ENCODE results near the gene NCOR1. TPM values are rescaled to one million over a fixed set of nuclear protein-coding genes. Genes with fewer than 3 reads are reported as not detected.

Gene NCOR1
- total RNA-seq, result 79.3 and 95.1 TPM in 2 replicates

DNA sequence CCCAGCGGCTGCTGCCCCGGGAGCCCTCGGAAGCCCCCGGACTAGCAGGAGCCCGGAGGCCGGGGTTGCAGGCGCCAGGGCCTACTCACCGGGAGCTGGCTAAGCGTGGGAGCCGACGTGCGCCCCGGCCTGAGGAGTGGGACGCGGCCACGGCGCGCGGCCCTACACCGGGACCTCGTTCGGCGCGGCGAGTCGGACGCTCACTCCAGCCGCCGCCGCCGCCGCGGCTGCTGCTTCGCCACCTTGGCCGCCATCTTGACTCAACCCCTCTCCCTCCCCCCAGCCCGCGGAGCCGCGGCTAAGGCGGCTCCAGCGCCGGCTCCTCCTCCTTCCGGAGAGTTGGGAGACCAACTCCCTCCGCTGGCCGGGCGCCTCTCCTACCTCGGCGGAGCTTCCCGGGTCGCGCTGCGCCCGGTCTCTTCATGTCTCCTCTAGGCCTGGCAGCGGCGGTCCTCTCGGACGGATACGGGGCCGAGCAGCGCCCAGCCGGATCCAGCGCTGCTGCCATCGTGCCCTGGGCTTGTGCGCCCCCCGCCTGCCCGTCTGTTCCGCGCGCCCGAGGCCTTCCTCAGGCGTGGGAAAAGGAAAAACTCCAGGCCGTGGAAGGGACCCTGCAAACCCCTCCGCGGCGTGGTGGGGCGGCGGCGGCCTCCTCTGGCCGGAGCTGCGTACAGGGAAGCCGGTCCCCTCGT is at the start of gene NCOR1:
NCOR1 (minus strand) TSS at position 262 of the 692 bp plus-strand sequence. CDS start 20,965 bp downstream, outside the sequence.
- Histone ChIP-seq H3K4me3 (ENCODE audit: low read depth, low read length) (peak within 1 kb of the TSS; percentile 82), H3K27me3 (ENCODE audit: control insufficient read depth, insufficient read depth, low read length) (no peaks in the 10 kb centered on the region), H3K36me3 (ENCODE audit: control insufficient read depth, insufficient read depth, low read length) (no peaks in the 10 kb centered on the region)
- TF ChIP-seq, protein P1, sequence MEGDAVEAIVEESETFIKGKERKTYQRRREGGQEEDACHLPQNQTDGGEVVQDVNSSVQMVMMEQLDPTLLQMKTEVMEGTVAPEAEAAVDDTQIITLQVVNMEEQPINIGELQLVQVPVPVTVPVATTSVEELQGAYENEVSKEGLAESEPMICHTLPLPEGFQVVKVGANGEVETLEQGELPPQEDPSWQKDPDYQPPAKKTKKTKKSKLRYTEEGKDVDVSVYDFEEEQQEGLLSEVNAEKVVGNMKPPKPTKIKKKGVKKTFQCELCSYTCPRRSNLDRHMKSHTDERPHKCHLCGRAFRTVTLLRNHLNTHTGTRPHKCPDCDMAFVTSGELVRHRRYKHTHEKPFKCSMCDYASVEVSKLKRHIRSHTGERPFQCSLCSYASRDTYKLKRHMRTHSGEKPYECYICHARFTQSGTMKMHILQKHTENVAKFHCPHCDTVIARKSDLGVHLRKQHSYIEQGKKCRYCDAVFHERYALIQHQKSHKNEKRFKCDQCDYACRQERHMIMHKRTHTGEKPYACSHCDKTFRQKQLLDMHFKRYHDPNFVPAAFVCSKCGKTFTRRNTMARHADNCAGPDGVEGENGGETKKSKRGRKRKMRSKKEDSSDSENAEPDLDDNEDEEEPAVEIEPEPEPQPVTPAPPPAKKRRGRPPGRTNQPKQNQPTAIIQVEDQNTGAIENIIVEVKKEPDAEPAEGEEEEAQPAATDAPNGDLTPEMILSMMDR (IDR thresholded peaks at IDR 0.05; ENCODE audit: insufficient read depth, low read length, poor library complexity, severe bottlenecking), result peak; percentile 49
- peak; percentile 61 for DNase-seq (ENCODE audit: low read depth)

DNA sequence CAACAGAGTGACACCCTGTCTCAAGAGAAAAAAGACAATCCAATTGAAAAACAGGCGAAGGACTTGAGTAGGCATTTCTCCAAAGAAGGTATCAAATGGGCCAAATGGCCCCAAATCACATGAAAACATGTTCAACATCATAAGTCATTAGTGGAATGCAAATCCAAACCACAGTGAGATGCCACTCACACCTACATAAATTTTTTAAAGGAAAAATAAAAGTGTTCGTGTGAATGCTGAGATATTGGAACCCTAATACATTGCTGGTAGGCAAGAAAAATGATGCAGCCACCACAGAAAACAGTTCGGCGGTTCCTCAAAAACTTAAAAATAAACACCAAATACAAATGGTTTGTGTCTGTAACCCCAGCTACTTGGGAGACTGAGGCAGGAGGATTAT is 46.9 kb upstream of the NCOR1 start:
- Histone ChIP-seq H3K36me3 (ENCODE audit: control insufficient read depth, insufficient read depth, low read length) (peaks cover 2% of the 10 kb centered on the region), H3K27me3 (ENCODE audit: control insufficient read depth, insufficient read depth, low read length) (no peaks in the 10 kb centered on the region), H3K4me3 (ENCODE audit: low read depth, low read length) (no peak overlapping the region)
- TF ChIP-seq, protein P1 (IDR thresholded peaks at IDR 0.05; ENCODE audit: insufficient read depth, low read length, poor library complexity, severe bottlenecking), result no peak
- no peak for DNase-seq (ENCODE audit: low read depth)

DNA sequence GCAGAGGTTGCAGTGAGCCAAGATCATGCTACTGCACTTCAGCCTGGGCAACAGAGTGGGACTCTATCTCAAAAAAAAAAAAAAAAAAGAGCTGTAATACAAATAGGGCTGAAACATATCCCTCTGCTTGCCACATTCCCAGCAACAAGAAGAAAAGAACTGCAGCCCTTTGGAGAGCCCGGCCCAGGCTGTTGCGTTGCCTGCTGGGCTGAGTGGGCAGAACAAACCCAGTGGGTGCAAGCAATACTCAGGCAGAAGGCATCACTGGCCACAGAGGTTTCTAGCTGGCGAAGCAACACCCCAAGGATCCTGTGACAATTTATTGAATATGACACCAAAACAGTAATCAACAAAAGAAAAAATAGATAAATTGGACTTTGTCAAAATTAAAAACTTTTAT is 45.7 kb upstream of the NCOR1 start:
- Histone ChIP-seq H3K36me3 (ENCODE audit: control insufficient read depth, insufficient read depth, low read length) (peaks cover 2% of the 10 kb centered on the region), H3K27me3 (ENCODE audit: control insufficient read depth, insufficient read depth, low read length) (no peaks in the 10 kb centered on the region), H3K4me3 (ENCODE audit: low read depth, low read length) (no peak overlapping the region)
- no peak for DNase-seq (ENCODE audit: low read depth)
- TF ChIP-seq, protein P1 (IDR thresholded peaks at IDR 0.05; ENCODE audit: insufficient read depth, low read length, poor library complexity, severe bottlenecking), result no peak

DNA sequence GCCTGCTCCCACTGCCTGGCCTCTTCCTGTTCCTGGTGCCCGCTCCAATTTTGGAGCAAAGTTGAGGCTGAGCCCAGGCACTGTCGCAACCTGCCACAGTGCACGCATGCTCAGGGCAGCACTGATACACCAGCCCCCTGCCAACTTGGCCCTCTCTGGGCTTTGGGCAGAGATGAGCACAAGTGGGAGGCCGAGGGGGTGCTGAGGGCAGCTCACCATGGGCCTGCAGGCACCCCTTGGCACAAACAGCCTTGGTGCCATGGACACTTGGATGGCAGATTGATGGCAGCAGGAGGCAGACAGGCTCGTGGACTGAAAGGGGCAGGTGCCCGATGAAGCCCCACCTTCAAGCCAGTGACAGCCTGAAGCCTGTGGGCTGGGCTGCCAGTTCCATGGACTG is 44.6 kb upstream of the NCOR1 start:
- Histone ChIP-seq H3K36me3 (ENCODE audit: control insufficient read depth, insufficient read depth, low read length) (peaks cover 2% of the 10 kb centered on the region), H3K4me3 (ENCODE audit: low read depth, low read length) (no peak overlapping the region), H3K27me3 (ENCODE audit: control insufficient read depth, insufficient read depth, low read length) (no peaks in the 10 kb centered on the region)
- no peak for DNase-seq (ENCODE audit: low read depth)
- TF ChIP-seq, protein P1 (IDR thresholded peaks at IDR 0.05; ENCODE audit: insufficient read depth, low read length, poor library complexity, severe bottlenecking), result no peak

DNA sequence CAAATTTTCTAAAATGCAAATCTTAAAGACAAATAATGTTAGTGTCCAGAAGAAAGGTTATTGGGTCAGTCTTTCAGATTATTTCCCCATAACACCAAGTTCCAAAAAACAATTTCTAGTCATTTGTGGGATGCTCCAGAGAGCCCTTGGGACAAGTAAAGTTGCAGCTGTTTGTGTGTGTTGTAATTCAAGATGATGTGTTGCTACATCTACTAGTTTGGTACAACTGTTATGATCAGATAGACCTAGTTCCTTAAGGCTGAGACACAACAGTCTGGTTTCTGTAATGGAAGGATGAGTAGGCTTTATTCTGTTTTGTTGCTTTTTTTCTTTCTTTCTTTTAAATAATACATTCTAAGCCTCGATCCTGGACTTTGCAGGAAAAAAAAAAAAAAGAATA is 43.6 kb upstream of the NCOR1 start:
- Histone ChIP-seq H3K27me3 (ENCODE audit: control insufficient read depth, insufficient read depth, low read length) (no peaks in the 10 kb centered on the region), H3K4me3 (ENCODE audit: low read depth, low read length) (no peak overlapping the region), H3K36me3 (ENCODE audit: control insufficient read depth, insufficient read depth, low read length) (peaks cover 2% of the 10 kb centered on the region)
- TF ChIP-seq, protein P1 (IDR thresholded peaks at IDR 0.05; ENCODE audit: insufficient read depth, low read length, poor library complexity, severe bottlenecking), result no peak
- no peak for DNase-seq (ENCODE audit: low read depth)

DNA sequence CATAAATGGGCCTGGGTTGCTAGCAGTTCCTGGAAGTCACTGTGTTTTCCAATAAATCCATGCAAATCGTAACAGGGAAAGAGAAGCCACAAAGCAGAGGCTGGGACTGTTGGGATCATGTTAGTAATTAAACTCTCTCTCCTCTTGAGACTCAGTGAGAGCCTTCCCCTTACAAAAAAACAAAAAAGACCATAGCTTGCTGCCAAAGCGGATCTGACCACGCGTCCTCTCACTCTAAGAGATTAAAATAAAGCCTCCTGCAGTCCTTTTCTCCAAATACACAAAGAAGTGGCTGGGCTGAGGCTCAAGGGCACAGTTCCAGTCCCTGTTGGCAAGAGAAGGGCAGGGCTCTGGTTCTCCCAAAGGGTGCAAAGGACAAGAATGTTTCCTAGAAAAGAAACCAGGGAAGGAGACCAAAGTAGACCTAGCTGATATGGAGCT is 40.2 kb upstream of the NCOR1 start:
- no peak for DNase-seq (ENCODE audit: low read depth)
- no peak overlapping the region for H3K4me3 ChIP-seq (ENCODE audit: low read depth, low read length)
- H3K27me3 ChIP-seq (ENCODE audit: control insufficient read depth, insufficient read depth, low read length), result no peaks in the 10 kb centered on the region

More for the DNA sequence above, 40.2 kb upstream of the NCOR1 start:
- TF ChIP-seq, protein P1 (IDR thresholded peaks at IDR 0.05; ENCODE audit: insufficient read depth, low read length, poor library complexity, severe bottlenecking), result no peak
- H3K36me3 ChIP-seq (ENCODE audit: control insufficient read depth, insufficient read depth, low read length), result peaks cover 2% of the 10 kb centered on the region

Data from kidney epithelial cell (primary cell).